ENCODE results near the gene CYB561.

Gene CYB561

DNA sequence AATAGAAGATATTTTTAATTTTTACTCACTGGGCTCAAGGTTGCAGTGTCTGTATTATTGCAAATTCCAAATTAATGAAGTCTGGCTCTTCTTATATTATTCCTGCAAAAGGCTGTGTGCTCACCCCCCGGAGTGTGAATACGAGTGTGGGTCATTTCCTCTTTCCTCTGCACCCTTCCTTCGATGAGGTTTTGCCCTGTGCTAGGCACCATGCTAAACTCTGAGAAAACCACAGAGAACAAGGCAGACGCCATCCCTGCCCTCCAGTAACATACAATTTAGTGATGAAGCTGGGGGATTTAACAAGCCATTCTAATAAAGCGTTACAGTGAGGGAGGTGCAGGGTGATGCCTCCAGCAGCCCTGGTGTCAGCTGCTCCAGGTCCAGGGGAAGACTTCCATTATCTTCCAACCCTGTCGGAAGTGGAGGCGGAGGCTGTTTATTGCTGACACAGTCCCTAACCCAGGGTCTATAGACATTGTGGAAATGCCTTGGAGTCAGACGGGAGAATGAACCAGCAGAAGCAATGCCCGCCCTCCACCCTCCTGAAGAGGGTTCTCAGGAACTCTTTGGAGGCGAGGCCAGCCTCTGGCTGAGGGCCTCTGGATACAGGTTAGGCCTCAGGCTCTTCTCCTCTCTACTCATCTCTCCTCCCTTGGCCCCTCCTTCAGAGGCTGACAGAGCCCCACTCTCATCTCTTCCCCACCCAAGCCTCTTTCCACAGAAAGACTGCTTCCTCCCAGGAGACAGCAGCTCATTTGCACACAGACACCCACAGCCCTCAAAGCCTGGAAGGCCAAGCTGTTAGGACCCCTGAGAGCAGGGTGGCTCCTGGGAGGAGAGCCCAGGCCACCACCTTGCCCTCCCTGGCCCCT lies 28.7 kb upstream of the CYB561 start:
- TF ChIP-seq SIN3A (IDR thresholded peaks at IDR 0.05; ENCODE audit: borderline replicate concordance, insufficient read depth, low read length) (no peak), FOXP2 (optimal IDR thresholded peaks at IDR 0.05; ENCODE audit: borderline replicate concordance, extremely low read depth, extremely low read length, insufficient read depth) (no peak), POLR2AphosphoS5 (IDR thresholded peaks at IDR 0.05; ENCODE audit: low read depth, low read length) (no peak), TAF1 (IDR thresholded peaks at IDR 0.05; ENCODE audit: borderline replicate concordance, insufficient read depth, low read length) (no peak)
- TF ChIP-seq, protein P1, sequence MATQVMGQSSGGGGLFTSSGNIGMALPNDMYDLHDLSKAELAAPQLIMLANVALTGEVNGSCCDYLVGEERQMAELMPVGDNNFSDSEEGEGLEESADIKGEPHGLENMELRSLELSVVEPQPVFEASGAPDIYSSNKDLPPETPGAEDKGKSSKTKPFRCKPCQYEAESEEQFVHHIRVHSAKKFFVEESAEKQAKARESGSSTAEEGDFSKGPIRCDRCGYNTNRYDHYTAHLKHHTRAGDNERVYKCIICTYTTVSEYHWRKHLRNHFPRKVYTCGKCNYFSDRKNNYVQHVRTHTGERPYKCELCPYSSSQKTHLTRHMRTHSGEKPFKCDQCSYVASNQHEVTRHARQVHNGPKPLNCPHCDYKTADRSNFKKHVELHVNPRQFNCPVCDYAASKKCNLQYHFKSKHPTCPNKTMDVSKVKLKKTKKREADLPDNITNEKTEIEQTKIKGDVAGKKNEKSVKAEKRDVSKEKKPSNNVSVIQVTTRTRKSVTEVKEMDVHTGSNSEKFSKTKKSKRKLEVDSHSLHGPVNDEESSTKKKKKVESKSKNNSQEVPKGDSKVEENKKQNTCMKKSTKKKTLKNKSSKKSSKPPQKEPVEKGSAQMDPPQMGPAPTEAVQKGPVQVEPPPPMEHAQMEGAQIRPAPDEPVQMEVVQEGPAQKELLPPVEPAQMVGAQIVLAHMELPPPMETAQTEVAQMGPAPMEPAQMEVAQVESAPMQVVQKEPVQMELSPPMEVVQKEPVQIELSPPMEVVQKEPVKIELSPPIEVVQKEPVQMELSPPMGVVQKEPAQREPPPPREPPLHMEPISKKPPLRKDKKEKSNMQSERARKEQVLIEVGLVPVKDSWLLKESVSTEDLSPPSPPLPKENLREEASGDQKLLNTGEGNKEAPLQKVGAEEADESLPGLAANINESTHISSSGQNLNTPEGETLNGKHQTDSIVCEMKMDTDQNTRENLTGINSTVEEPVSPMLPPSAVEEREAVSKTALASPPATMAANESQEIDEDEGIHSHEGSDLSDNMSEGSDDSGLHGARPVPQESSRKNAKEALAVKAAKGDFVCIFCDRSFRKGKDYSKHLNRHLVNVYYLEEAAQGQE (IDR thresholded peaks at IDR 0.05; ENCODE audit: insufficient read depth in 1 of 2, low read depth in 2 of 2, low read length in 2 of 2): no peak

DNA sequence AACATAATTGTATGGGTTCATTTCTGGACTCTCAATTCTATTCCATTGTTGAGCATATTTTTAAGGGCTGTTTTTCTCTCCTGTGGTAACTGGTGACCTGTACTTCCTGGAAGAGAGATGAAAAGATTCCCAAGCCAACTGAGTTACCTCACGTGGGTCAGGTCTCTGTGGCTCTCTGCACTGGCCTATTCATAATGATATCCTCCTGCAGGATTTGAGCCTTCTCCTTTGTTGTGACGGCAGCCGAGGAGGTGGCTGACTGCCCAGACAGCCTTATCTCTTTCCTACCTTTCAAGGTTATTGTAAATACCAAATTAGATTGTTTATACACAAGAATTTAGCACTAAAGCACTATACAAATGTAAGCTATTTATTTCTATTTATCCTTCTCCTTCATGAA lies 28.1 kb upstream of the CYB561 start:
- TF ChIP-seq TAF1 (IDR thresholded peaks at IDR 0.05; ENCODE audit: borderline replicate concordance, insufficient read depth, low read length) (no peak), POLR2AphosphoS5 (IDR thresholded peaks at IDR 0.05; ENCODE audit: low read depth, low read length) (no peak), SIN3A (IDR thresholded peaks at IDR 0.05; ENCODE audit: borderline replicate concordance, insufficient read depth, low read length) (no peak)
- TF ChIP-seq, protein P1 (IDR thresholded peaks at IDR 0.05; ENCODE audit: insufficient read depth in 1 of 2, low read depth in 2 of 2, low read length in 2 of 2): no peak

DNA sequence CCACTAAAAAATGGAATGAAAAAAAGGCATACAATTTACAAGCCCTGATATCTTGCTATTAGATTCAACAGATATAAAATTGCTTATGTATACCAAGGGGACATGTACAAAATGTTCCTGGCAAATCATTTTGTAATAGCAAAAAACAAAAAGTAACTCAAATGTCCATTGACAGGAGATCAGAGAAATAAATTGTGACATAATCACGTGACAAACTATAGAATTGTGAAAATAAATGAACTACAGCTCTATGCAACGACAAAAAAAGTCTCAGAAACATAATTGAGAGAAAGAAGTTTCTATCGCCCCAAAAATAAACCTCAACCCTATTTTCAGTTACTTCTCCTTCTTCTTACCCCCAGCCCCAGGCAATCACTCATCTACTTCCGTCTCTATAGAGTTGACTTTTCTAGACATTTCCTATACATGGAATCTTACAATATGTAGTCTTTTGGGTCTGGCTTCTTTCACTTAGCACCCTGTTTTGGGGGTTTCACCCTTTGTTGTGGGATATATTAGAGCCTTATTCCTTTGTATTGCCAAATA lies 18.7 kb upstream of the CYB561 start:
- TF ChIP-seq FOXP2 (optimal IDR thresholded peaks at IDR 0.05; ENCODE audit: borderline replicate concordance, extremely low read depth, extremely low read length, insufficient read depth) (no peak), SIN3A (IDR thresholded peaks at IDR 0.05; ENCODE audit: borderline replicate concordance, insufficient read depth, low read length) (no peak), TAF1 (IDR thresholded peaks at IDR 0.05; ENCODE audit: borderline replicate concordance, insufficient read depth, low read length) (no peak), POLR2AphosphoS5 (IDR thresholded peaks at IDR 0.05; ENCODE audit: low read depth, low read length) (no peak)
- TF ChIP-seq, protein P1 (IDR thresholded peaks at IDR 0.05; ENCODE audit: insufficient read depth in 1 of 2, low read depth in 2 of 2, low read length in 2 of 2): no peak

DNA sequence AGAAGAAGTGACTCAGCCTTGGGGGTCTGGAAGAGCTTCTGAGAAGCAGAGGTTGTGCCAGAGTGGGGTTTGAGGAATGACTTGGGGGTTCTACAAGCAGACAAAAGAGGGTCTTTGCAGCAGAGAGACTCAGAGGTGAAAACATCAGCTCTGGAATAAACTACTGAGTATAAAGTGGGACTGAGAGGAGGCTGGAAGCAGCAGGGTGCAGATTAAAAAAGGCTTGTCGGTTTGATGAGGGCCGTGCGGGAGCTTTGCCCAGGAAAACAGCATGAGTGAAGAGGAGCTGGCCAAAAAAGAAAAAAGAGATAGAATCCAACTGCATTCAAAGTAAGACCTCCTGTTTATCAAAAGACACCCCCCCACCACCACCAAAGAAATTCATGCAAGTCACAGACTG lies 17.7 kb upstream of the CYB561 start:
- TF ChIP-seq POLR2AphosphoS5 (IDR thresholded peaks at IDR 0.05; ENCODE audit: low read depth, low read length) (no peak), TAF1 (IDR thresholded peaks at IDR 0.05; ENCODE audit: borderline replicate concordance, insufficient read depth, low read length) (no peak), FOXP2 (optimal IDR thresholded peaks at IDR 0.05; ENCODE audit: borderline replicate concordance, extremely low read depth, extremely low read length, insufficient read depth) (no peak), SIN3A (IDR thresholded peaks at IDR 0.05; ENCODE audit: borderline replicate concordance, insufficient read depth, low read length) (no peak)
- TF ChIP-seq, protein P1 (IDR thresholded peaks at IDR 0.05; ENCODE audit: insufficient read depth in 1 of 2, low read depth in 2 of 2, low read length in 2 of 2): no peak
